ENCODE results near the gene GMCL1. TPM values are rescaled to one million over a fixed set of nuclear protein-coding genes. Genes with fewer than 3 reads are reported as not detected.
"Not testable (repeated sequence)": the region's sequence is repeated elsewhere in the genome, so short reads cannot be mapped to it uniquely, and the experiment has no call there.

GMCL1 gene
- total RNA-seq, 1 donor from 2014 or later = 12.7 TPM

GRCh38 chr2:69893684-69894551 lies 64.5 kb downstream of the GMCL1 start, which contains the start of gene SNRNP27:
SNRNP27 (plus strand) TSS chr2:69893956; CDS start chr2:69893985, 29 bp downstream.
- FAIRE-seq = no peak
- no peaks in the 10 kb centered on the region for H3K27me3 Mint-ChIP-seq (ENCODE audit: low read depth, unreplicated experiment)

GRCh38 chr2:69894737-69895136 lies 65.3 kb downstream of the GMCL1 start:
- H4K20me1 ChIP-seq (ENCODE audit: insufficient read depth, low read length); FAIRE-seq; H3K4me1 Mint-ChIP-seq (ENCODE audit: low read depth, unreplicated experiment); DNase-seq (ENCODE audit: low read depth); H3K27me3 Mint-ChIP-seq (ENCODE audit: low read depth, unreplicated experiment); H2AFZ ChIP-seq (ENCODE audit: low read depth, low read length); H3K9me3 Mint-ChIP-seq (ENCODE audit: unreplicated experiment); H3K9me3 ChIP-seq (ENCODE audit: insufficient read depth, low read depth, low read length); H3K36me3 Mint-ChIP-seq (ENCODE audit: low read depth, unreplicated experiment); H3K27ac Mint-ChIP-seq (ENCODE audit: unreplicated experiment); H3K27me3 ChIP-seq (ENCODE audit: insufficient read depth, low read length); H3K4me1 ChIP-seq (ENCODE audit: insufficient read depth, low read length): not testable (repeated sequence)
- peak overlapping the region; percentile 98 for H3K9ac ChIP-seq (ENCODE audit: low read length)
- peak overlapping the region; percentile 90 for H3K4me3 ChIP-seq (ENCODE audit: insufficient read depth, low read depth, low read length)
- peak overlapping the region; percentile 86 for H3K4me2 ChIP-seq (ENCODE audit: low read length)
- peak overlapping the region; percentile 93 for H3K27ac ChIP-seq (ENCODE audit: low read depth, low read length)
- H3K79me2 ChIP-seq (ENCODE audit: insufficient read depth, low read length) = peaks cover 37% of the 10 kb centered on the region
- H3K4me3 Mint-ChIP-seq (ENCODE audit: unreplicated experiment) = peak overlapping the region; percentile 100
- peaks cover 27% of the 10 kb centered on the region for H3K36me3 ChIP-seq (ENCODE audit: insufficient read depth, low read length)

More at GRCh38 chr2:69893684-69894551, 64.5 kb downstream of the GMCL1 start, which contains the start of gene SNRNP27:
- Histone ChIP-seq H3K4me2 (ENCODE audit: low read length) (peak within 1 kb of the TSS; percentile 86), H3K36me3 (ENCODE audit: insufficient read depth, low read length) (peaks cover 23% of the 10 kb centered on the region), H2AFZ (ENCODE audit: low read depth, low read length) (peak within 1 kb of the TSS; percentile 87), H3K27ac (ENCODE audit: low read depth, low read length) (peak within 1 kb of the TSS; percentile 93), H3K9ac (ENCODE audit: low read length) (peak within 1 kb of the TSS; percentile 98), H3K9me3 (ENCODE audit: insufficient read depth, low read depth, low read length) (no peaks in the 10 kb centered on the region), H3K27me3 (ENCODE audit: insufficient read depth, low read length) (no peaks in the 10 kb centered on the region), H4K20me1 (ENCODE audit: insufficient read depth, low read length) (no peaks in the 10 kb centered on the region), H3K4me1 (ENCODE audit: insufficient read depth, low read length) (peaks cover 7% of the 10 kb centered on the region), H3K4me3 (ENCODE audit: insufficient read depth, low read depth, low read length) (peak within 1 kb of the TSS; percentile 90), H3K79me2 (ENCODE audit: insufficient read depth, low read length) (peaks cover 31% of the 10 kb centered on the region)
- Mint-ChIP-seq H3K27ac (ENCODE audit: unreplicated experiment) (peak within 1 kb of the TSS; percentile 99), H3K9me3 (ENCODE audit: unreplicated experiment) (peaks cover 6% of the 10 kb centered on the region), H3K36me3 (ENCODE audit: low read depth, unreplicated experiment) (peaks cover 5% of the 10 kb centered on the region), H3K4me1 (ENCODE audit: low read depth, unreplicated experiment) (peaks cover 6% of the 10 kb centered on the region), H3K4me3 (ENCODE audit: unreplicated experiment) (peak within 1 kb of the TSS; percentile 100)
- DNase-seq (ENCODE audit: low read depth) = peak; percentile 65
- no peak for TF ChIP-seq EZH2 (IDR thresholded peaks at IDR 0.05; ENCODE audit: insufficient read depth, low read length)
- TF ChIP-seq, protein P1, sequence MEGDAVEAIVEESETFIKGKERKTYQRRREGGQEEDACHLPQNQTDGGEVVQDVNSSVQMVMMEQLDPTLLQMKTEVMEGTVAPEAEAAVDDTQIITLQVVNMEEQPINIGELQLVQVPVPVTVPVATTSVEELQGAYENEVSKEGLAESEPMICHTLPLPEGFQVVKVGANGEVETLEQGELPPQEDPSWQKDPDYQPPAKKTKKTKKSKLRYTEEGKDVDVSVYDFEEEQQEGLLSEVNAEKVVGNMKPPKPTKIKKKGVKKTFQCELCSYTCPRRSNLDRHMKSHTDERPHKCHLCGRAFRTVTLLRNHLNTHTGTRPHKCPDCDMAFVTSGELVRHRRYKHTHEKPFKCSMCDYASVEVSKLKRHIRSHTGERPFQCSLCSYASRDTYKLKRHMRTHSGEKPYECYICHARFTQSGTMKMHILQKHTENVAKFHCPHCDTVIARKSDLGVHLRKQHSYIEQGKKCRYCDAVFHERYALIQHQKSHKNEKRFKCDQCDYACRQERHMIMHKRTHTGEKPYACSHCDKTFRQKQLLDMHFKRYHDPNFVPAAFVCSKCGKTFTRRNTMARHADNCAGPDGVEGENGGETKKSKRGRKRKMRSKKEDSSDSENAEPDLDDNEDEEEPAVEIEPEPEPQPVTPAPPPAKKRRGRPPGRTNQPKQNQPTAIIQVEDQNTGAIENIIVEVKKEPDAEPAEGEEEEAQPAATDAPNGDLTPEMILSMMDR (IDR thresholded peaks at IDR 0.05; ENCODE audit: insufficient read depth, low read depth, low read length) = no peak

- H3K4me1 ChIP-seq (ENCODE audit: insufficient read depth, low read length) = no peaks in the 10 kb centered on the region
These were observed 72.9 kb downstream of the GMCL1 start for GRCh38 chr2:69902213-69902922.

More at GRCh38 chr2:69902213-69902922, 72.9 kb downstream of the GMCL1 start:
- no peaks in the 10 kb centered on the region for H3K9me3 ChIP-seq (ENCODE audit: insufficient read depth, low read depth, low read length)
- no peak overlapping the region for H3K27ac ChIP-seq (ENCODE audit: low read depth, low read length)
- H3K4me1 Mint-ChIP-seq (ENCODE audit: low read depth, unreplicated experiment) = peaks cover 4% of the 10 kb centered on the region
- H3K4me3 ChIP-seq (ENCODE audit: insufficient read depth, low read depth, low read length) = no peak overlapping the region
- no peak overlapping the region for H3K27ac Mint-ChIP-seq (ENCODE audit: unreplicated experiment)
- no peaks in the 10 kb centered on the region for H3K27me3 ChIP-seq (ENCODE audit: insufficient read depth, low read length)
- H3K27me3 Mint-ChIP-seq (ENCODE audit: low read depth, unreplicated experiment) = no peaks in the 10 kb centered on the region
- TF ChIP-seq, protein P1 (IDR thresholded peaks at IDR 0.05; ENCODE audit: insufficient read depth, low read depth, low read length) = no peak
- TF ChIP-seq EZH2 (IDR thresholded peaks at IDR 0.05; ENCODE audit: insufficient read depth, low read length) = no peak
- no peak overlapping the region for H3K4me2 ChIP-seq (ENCODE audit: low read length)
- peaks cover 45% of the 10 kb centered on the region for H3K36me3 ChIP-seq (ENCODE audit: insufficient read depth, low read length)
- H3K9me3 Mint-ChIP-seq (ENCODE audit: unreplicated experiment) = no peaks in the 10 kb centered on the region
- H3K4me3 Mint-ChIP-seq (ENCODE audit: unreplicated experiment) = no peak overlapping the region
- H4K20me1 ChIP-seq (ENCODE audit: insufficient read depth, low read length) = peaks cover 30% of the 10 kb centered on the region
- H2AFZ ChIP-seq (ENCODE audit: low read depth, low read length) = no peak overlapping the region
- FAIRE-seq (no peak), DNase-seq (ENCODE audit: low read depth) (no peak)
- peaks cover 33% of the 10 kb centered on the region for H3K79me2 ChIP-seq (ENCODE audit: insufficient read depth, low read length)
- no peak overlapping the region for H3K9ac ChIP-seq (ENCODE audit: low read length)
- peaks cover 23% of the 10 kb centered on the region for H3K36me3 Mint-ChIP-seq (ENCODE audit: low read depth, unreplicated experiment)

All from astrocyte (in vitro differentiated cells and primary cell).